Epithelial cell of esophagus (primary cell): ENCODE measurements around the gene DDX49.

Experiments
- DNase-seq: peaks from one replicate; pipeline ENCODE4 v3.0.0; 2010; ENCODE audit warnings: low read depth
- H3K4me3 ChIP-seq: 2 replicates; pipeline ENCODE4 v1.5.1; 2011; ENCODE audit warnings: mild to moderate bottlenecking, low read length, control low read depth
- CTCF ChIP-seq: IDR thresholded peaks from 2 replicates; pipeline ENCODE4 v1.5.1; 2011; ENCODE audit warnings: low read depth, mild to moderate bottlenecking, low read length, control low read depth, inconsistent platforms; ENCODE audit not compliant: insufficient read depth; ENCODE audit errors: missing control alignments

The DDX49 gene

GRCh38 chr19:18939922-18940768, 20.6 kb downstream of the DDX49 start:
- peak; percentile 71 for DNase-seq
- no peak for TF ChIP-seq CTCF
- peak overlapping the region; percentile 90 for H3K4me3 ChIP-seq

- peak; percentile 41 for TF ChIP-seq CTCF
- peak within 1 kb of the TSS; percentile 90 for H3K4me3 ChIP-seq
- peak; percentile 70 for DNase-seq
These were observed 21.5 kb downstream of the DDX49 start, which contains the start of gene HOMER3 for GRCh38 chr19:18940769-18941627. TSS of gene HOMER3 (minus strand) at chr19:18941217. CDS start at chr19:18938982, 2,235 bp downstream.

GRCh38 chr19:18941628-18942354, 22.3 kb downstream of the DDX49 start:
- peak overlapping the region; percentile 10 for H3K4me3 ChIP-seq
- DNase-seq: no peak
- no peak for TF ChIP-seq CTCF

DNA sequence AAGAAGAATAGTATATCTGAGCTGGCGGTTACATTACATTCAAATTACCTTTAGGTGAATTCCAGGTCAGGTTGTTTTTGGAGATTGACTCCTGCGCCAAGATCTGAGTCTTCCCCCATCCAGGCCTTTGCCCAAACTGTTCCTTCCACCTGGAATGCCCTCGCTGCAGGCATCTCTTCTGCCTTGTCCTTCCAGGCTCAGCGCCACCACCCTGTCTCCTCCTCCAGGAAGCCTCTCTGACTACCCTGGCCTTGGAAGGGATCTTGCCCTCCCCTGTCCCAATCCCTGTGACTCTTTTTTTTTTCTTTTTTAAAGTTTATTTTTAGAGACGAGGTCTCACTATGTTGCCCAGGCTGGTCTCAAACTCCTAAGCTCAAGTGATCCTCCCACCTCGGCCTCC, 23.2 kb downstream of the DDX49 start:
- no peak for DNase-seq
- H3K4me3 ChIP-seq: no peak overlapping the region
- TF ChIP-seq CTCF: no peak

GRCh38 chr19:18943465-18943864, 23.9 kb downstream of the DDX49 start:
- TF ChIP-seq CTCF: no peak
- H3K4me3 ChIP-seq: no peak overlapping the region
- DNase-seq: no peak

GRCh38 chr19:18945297-18945696, 25.8 kb downstream of the DDX49 start:
- no peak overlapping the region for H3K4me3 ChIP-seq
- no peak for TF ChIP-seq CTCF

More at GRCh38 chr19:18945297-18945696, 25.8 kb downstream of the DDX49 start:
- no peak for DNase-seq
